ENCODE data around the gene MTA3. TPM values are rescaled to one million over a fixed set of nuclear protein-coding genes. Genes with fewer than 3 reads are reported as not detected.

MTA3 gene
- total and polyA plus RNA-seq, 2 of the 8 experiments (the other 6 are each of a cell fraction or from before 2014, with no cell fraction given), result 125 to 184 TPM

GRCh38 chr2:42775186-42775585 lies 206.8 kb downstream of the MTA3 start:
- ChIA-PET CTCF (ENCODE audit: partially characterized antibody) (interaction anchor here (0.7 to 1.8 kb wide), 5 partner anchors 9 to 281 kb away, joined by 3 to 8 read pairs (median 6); partner anchors contain the start of gene KCNG3), POLR2A (ENCODE audit: partially characterized antibody) (interaction anchor here (0.9 kb wide), 1 partner anchor 431 kb away, joined by 3 read pairs; no protein-coding TSS in a partner anchor)
- Histone ChIP-seq H2BK20ac (ENCODE audit: low read length) (no peak overlapping the region), H3K79me2 (ENCODE audit: control insufficient read depth in 1 of 2, insufficient read depth in 2 of 2, low read length in 2 of 2) (no peaks in the 10 kb centered on the region), H2AK5ac (ENCODE audit: low read depth, low read length) (no peak overlapping the region), H2BK15ac (ENCODE audit: low read length) (no peak overlapping the region), H3K36me3 (ENCODE audit: control insufficient read depth in 2 of 4, insufficient read depth in 4 of 4, low read length in 3 of 4) (peaks cover 0 to 3% (median 1%) of the 10 kb centered on the region in 4 experiments; a peak in 2 of 8 replicates), H3K4ac (replicated peaks; ENCODE audit: insufficient read length, low read depth, low read length) (no peak overlapping the region), H3K23ac (ENCODE audit: insufficient read length) (no peak overlapping the region), H3K14ac (ENCODE audit: insufficient read length) (no peak overlapping the region), H3K4me1 (replicated peaks in 1 of 4; ENCODE audit: control insufficient read depth in 3 of 4, insufficient read depth in 4 of 4, low read length in 3 of 4) (peaks cover 0 to 6% (median 5%) of the 10 kb centered on the region in 4 experiments; a peak in 4 of 7 replicates), H2BK12ac (ENCODE audit: low read depth, low read length) (no peak overlapping the region), H3K79me1 (ENCODE audit: low read depth, low read length) (no peaks in the 10 kb centered on the region), H3K27me3 (replicated peaks in 1 of 4; ENCODE audit: control insufficient read depth in 3 of 4, extremely low read depth in 1 of 4, insufficient read depth in 3 of 4, low read length in 3 of 4) (no peaks in the 10 kb centered on the region), H2AFZ (ENCODE audit: low read length) (no peak overlapping the region), H3K23me2 (ENCODE audit: low read depth, low read length) (no peaks in the 10 kb centered on the region), H2BK120ac (replicated peaks; ENCODE audit: low read depth, low read length) (no peak overlapping the region), H3K27ac (ENCODE audit: low read depth, low read length) (no peak overlapping the region), H3K9ac (replicated peaks in 1 of 4; ENCODE audit: extremely low read depth in 1 of 4, low read depth in 3 of 4, low read length in 3 of 4) (no peak overlapping the region), H3K18ac (ENCODE audit: extremely low read depth, low read length) (no peak overlapping the region), H4K20me1 (replicated peaks in 1 of 2; ENCODE audit: control insufficient read depth in 1 of 2, insufficient read depth in 2 of 2, low read length in 2 of 2) (no peaks in the 10 kb centered on the region), H3K4me3 (ENCODE audit: extremely low read depth in 1 of 4, insufficient read depth in 2 of 4, low read depth in 3 of 4, low read length in 4 of 4) (no peak overlapping the region), H2BK5ac (ENCODE audit: low read depth, low read length) (no peak overlapping the region), H3K56ac (replicated peaks; ENCODE audit: insufficient read length, low read depth, low read length) (no peak overlapping the region), H3K4me2 (ENCODE audit: insufficient read depth in 1 of 2, low read depth in 2 of 2, low read length in 2 of 2) (no peak overlapping the region), H4K91ac (replicated peaks; ENCODE audit: insufficient read length, low read length) (no peak overlapping the region), H3K9me3 (ENCODE audit: insufficient read depth in 2 of 2, low read depth in 1 of 2, low read length in 1 of 2) (peaks cover 14 to 18% of the 10 kb centered on the region in 2 experiments), H4K8ac (ENCODE audit: extremely low read depth, insufficient read depth, low read length) (no peak overlapping the region), H4K5ac (ENCODE audit: insufficient read length, low read depth, low read length) (no peak overlapping the region)
- DNase-seq (ENCODE audit: low read depth in 1 of 2, low spot score in 2 of 2) (no peak), FAIRE-seq (no peak)
- 81% methylated on average over 2 of the region's 2 CpGs; no CpG with 5 or more reads in 1 of the 2 experiments for WGBS, 2 experiments (ENCODE audit: extremely low coverage in 1 of 2, insufficient coverage in 1 of 2, insufficient read length in 1 of 2, insufficient replicate concordance in 2 of 2, low coverage in 1 of 2, low lambda C conversion rate in 2 of 2, missing lambda C conversion rate in 1 of 2)
- TF ChIP-seq RFX5 (IDR thresholded peaks at IDR 0.05; ENCODE audit: borderline replicate concordance, low read depth, low read length), result no peak
- no peak for TF ChIP-seq RNF2 (IDR thresholded peaks at IDR 0.05; ENCODE audit: borderline replicate concordance, low read depth, low read length, missing control alignments, poor library complexity, severe bottlenecking)
- TF ChIP-seq CTCF (IDR thresholded peaks at IDR 0.05; ENCODE audit: control extremely low read depth in 1 of 3, insufficient read depth in 1 of 3, low read depth in 1 of 3, low read length in 3 of 3), result no peak
- TF ChIP-seq ATF2 (IDR thresholded peaks at IDR 0.05; ENCODE audit: low read length), result no peak
- no peak for TF ChIP-seq BACH1 (IDR thresholded peaks at IDR 0.05; ENCODE audit: low read length)
- TF ChIP-seq RXRA (IDR thresholded peaks at IDR 0.05; ENCODE audit: insufficient read depth, low read depth, low read length), result no peak
- TF ChIP-seq SP1 (IDR thresholded peaks at IDR 0.05; ENCODE audit: low read depth, low read length), result no peak
- TF ChIP-seq YY1 (IDR thresholded peaks at IDR 0.05; ENCODE audit: low read depth, low read length), result no peak
- TF ChIP-seq SP2 (IDR thresholded peaks at IDR 0.05; ENCODE audit: low read length), result no peak

All from H1 (cell line).